Fibroblast of pulmonary artery (primary cell): ENCODE data around the gene NFATC1.

Experiments used
- DNase-seq: peaks from one replicate; pipeline ENCODE4 v3.0.0-alpha.2; 2010; ENCODE audit warnings: low read depth
- H3K4me3 ChIP-seq: replicated peaks from 2 replicates; pipeline ENCODE4 v1.5.1; 2011; ENCODE audit warnings: low read depth, mild to moderate bottlenecking, control low read depth, low read length, moderate library complexity
- TF ChIP-seq, protein P1 (sequence below): IDR thresholded peaks from 2 replicates; pipeline ENCODE4 v1.5.1; 2011; ENCODE audit warnings: mild to moderate bottlenecking, control low read depth, low read length, inconsistent platforms; ENCODE audit errors: missing control alignments

NFATC1 gene

DNA sequence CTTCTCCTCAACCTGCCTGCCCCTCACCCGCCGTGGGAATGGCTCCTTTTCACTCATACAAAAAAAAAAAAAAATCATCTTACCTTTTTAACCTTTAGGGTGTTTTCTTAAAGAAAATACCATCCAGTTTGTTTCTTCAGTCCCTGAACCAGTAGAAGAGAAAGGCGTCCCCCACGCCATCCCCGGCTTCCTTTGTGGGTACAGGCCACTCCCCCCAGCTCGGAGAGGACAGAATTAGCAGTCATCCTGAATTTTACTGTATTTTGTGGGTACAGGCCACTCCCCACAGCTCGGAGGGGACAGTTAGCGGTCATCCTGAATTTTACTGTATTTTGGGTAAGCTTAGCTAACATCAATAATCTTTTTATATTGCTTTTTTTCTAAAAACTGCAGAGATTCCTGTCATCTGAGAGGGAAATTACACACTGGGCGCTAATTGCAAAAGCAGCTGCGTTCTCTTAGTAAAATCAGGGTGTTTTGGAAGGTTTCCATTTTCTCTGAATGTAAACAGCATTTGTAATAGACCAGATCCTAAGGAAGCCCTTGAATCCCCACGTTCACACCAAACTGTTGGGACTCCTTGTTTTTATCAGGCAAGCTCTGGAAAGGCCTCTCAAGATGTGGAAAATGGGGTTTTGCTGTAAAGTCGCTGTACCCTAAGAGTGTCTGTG, 72.5 kb downstream of the NFATC1 start:
- TF ChIP-seq, protein P1, sequence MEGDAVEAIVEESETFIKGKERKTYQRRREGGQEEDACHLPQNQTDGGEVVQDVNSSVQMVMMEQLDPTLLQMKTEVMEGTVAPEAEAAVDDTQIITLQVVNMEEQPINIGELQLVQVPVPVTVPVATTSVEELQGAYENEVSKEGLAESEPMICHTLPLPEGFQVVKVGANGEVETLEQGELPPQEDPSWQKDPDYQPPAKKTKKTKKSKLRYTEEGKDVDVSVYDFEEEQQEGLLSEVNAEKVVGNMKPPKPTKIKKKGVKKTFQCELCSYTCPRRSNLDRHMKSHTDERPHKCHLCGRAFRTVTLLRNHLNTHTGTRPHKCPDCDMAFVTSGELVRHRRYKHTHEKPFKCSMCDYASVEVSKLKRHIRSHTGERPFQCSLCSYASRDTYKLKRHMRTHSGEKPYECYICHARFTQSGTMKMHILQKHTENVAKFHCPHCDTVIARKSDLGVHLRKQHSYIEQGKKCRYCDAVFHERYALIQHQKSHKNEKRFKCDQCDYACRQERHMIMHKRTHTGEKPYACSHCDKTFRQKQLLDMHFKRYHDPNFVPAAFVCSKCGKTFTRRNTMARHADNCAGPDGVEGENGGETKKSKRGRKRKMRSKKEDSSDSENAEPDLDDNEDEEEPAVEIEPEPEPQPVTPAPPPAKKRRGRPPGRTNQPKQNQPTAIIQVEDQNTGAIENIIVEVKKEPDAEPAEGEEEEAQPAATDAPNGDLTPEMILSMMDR = no peak
- DNase-seq = no peak
- H3K4me3 ChIP-seq = no peak overlapping the region

DNA sequence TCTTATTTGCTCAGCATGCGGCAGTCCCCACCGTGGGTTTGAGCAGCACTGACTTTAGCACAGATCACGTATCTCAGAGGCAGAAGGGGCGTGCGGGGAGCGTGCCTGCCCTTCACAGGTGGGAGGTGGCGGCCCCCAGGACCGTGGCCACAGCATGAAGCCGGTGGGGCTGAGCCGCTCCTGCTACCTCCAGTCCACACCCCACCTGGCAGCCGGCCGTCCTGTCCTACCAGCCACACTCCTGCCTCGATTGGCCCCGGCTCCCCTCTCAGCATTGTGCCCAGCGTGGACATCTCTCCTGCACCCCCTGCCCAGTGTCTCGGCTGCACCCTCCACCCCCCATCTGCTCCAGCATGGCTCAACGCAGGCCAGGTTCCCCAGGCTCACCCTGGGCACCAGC, 73.6 kb downstream of the NFATC1 start:
- TF ChIP-seq, protein P1 = no peak
- no peak for DNase-seq
- no peak overlapping the region for H3K4me3 ChIP-seq

DNA sequence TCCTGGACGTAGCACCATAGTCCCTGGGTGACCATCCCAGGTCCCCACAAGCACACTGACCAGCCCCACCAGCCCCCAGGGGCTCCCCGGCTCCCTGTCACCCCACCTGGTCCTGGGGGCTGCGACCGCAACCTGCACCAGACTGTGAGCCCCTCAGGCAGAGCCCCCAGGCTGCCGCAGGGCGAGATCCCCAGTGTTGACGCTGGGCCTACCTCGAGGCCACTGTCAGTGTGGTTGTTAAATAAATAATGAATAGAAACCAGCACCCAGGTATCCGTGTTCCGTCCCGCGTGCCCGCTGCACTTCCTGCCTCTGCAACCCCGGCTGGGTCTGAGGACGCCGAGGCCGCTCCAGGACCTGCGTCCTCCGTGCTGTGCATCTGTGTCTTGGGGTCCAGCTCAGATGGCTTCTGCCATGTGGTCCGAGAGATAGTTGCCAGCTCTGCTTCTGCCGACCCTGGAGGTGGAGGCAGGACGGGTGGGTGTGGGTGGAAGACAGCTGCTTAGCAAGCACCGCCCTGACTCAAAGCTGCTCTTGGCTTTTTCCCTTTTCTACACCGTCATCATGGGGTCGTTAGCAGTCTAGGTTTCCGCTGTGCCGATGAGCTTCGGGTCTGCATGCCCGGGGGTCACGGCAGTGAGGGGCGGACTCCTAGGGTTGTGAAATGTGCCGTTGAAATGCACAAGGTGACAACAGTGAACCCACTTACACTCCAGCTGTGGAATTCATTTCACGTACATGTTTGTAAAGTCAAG, 74.2 kb downstream of the NFATC1 start:
- TF ChIP-seq, protein P1 = no peak
- DNase-seq = no peak
- H3K4me3 ChIP-seq = no peak overlapping the region

DNA sequence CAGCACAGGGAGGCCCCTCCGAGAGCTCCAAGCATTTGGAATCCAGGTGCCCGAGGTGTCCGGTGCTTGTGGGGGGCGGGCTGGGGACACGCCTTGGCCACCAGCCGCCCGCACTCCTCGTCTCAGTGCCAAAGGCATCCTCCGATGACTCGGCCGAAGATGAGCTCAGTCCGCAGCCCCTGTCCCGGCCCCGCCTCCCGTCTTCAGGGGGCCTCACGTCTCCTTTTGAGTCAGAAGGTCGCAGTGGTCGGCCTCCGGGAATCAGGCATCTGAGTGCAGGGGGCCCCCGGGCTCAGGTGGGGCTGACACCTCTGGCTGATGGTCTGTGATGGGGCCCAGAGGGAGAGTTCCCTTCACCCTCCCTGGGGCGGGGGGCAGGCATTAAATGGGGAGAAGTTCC, 74.8 kb downstream of the NFATC1 start:
- TF ChIP-seq, protein P1 = no peak
- no peak for DNase-seq
- H3K4me3 ChIP-seq = no peak overlapping the region

DNA sequence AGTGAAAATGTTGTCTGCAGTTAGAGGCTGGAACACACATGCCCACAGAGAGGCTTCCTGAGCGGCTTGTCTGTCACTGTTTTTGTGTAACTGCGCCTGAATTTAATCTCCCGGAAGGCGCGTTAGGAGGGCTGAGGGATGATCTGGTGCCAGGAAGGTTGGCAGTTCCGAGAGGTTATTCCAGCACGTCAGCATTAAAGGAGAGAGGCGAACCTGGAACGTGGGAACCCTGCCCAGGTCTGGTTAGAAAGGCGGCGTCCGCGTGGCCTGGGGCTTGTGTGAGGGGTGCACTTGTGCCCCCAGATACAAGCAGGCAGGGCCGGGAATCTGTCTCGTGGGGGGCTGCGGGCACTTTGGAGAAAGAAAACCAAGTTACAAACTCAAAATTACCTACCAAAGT, 75.3 kb downstream of the NFATC1 start:
- TF ChIP-seq, protein P1 = no peak

DNA sequence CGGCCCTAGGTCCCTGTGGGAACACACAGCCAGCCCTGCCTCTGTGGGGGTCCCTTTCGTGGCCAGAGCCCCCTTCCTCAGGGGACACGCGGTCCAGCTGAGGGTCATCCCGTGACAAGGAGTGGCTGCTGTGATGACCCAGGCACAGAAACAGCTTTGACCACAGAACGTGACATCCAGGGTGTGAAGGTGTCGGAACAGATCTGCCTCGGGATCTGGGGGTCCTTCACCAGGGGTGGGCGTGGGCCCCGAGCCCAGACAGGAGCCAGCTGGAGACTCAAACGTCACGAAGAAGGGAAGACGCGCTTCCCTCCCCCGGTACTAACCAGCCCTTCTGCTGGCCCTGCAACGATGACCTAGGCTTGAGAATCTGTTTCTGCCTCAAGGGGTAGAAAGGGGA, 75.9 kb downstream of the NFATC1 start:
- TF ChIP-seq, protein P1 = no peak
- DNase-seq = no peak
- no peak overlapping the region for H3K4me3 ChIP-seq

More for the DNA sequence above, 75.3 kb downstream of the NFATC1 start:
- H3K4me3 ChIP-seq = no peak overlapping the region
- no peak for DNase-seq
